CD4-positive, alpha-beta T cell treated with Interleukin-10 for 1 hour (primary cell): ENCODE data around the gene UQCRFS1.
A peak's percentile ranks its signal among the peaks of the same experiment; 100 is the strongest.
"Not testable (repeated sequence)": the region's sequence is repeated elsewhere in the genome, so short reads cannot be mapped to it uniquely, and the experiment has no call there.

ENCODE experiments used
- DNase-seq: peaks from one replicate; pipeline ENCODE4 v3.0.0-alpha.2; 2020

Gene UQCRFS1

DNA sequence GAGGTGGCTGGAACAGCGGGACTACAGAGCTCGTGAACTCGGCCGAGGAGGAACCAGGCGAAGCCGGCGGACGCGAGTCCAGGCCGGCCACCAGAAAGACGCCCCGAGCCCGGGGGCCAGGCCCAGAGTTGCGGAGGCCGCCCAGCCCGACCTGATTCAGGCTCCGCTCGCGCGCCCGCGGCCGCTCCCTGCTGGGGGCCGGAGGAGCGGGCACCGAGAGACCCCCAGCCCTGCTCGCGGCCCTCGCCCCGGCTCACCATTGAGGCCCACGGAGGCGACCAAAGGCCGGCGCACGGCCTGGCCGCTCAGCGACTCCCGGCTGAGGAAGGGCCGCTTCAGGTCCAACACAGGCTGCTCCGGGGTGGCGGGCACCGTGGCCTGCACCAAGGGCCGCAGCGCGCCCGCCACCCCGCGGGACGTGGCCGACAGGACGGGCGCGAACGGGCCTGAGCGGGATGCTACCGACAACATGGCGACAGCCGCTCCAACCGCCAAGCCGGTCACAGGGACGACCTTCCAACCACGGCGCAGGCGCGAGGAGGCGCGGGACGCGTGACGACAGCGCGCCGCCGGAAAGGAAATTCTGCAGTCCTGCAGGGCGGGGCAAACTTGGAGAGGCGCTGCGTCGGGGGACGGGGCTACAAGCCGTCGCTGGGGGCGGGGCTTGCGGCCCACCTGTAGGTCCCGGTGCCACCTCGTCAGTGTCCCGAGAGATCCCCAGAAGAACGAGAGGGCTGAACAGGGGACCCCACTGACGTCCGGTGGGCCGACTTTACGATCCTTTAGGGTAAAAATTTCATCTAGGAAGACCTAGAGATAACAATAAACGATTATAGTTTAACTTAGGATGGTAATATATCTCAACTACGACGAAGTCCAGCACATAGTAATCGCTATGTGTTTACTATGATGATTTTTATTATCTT lies at the start of gene UQCRFS1:
UQCRFS1 (minus strand) TSS at position 504 of the 926 bp plus-strand sequence; CDS start at position 471, 33 bp downstream.
- DNase-seq = peak; percentile 96

- DNase-seq = no peak
Observed at GRCh38 chr19:29262085-29262484, 49.1 kb upstream of the UQCRFS1 start.

DNA sequence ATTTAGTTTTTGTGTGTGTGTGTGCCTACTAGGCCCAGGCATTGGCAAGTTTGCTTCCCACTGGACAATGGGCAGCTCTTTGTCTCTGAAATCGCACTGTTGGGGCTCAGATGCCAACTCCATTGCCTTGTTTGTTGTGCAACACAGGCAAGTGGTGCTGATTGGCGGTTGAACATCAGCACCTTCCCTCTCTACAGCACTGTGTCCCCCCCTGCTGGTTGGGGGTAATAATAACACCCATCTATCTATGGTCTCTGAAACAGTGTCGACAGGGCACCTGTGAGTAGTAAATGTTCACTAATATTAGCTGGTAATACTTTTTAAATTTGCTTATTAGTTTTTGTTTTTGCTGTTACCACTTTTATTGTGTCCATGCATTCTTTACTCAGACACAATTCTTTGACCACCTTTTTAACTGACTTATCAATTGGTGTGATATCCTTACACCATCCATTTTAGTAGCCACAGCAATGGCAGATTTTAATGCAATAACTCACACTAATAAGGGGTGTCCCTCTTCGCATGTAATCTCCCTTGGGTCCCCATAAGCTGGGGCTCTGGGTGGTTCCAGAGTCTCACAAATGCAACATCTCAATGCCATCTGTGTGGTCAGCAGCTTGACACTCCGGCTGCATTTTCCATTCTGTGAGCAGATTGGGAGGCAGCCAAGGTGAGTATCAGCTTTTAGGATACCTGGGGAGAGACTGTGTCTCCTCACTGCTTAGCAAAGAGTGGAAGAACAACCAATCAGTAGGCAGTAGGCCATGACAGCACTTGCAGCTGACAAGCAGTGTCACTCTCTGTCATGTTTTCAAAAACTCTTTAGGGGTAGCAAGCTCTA lies 47.7 kb upstream of the UQCRFS1 start:
- peak; percentile 30 for DNase-seq

DNA sequence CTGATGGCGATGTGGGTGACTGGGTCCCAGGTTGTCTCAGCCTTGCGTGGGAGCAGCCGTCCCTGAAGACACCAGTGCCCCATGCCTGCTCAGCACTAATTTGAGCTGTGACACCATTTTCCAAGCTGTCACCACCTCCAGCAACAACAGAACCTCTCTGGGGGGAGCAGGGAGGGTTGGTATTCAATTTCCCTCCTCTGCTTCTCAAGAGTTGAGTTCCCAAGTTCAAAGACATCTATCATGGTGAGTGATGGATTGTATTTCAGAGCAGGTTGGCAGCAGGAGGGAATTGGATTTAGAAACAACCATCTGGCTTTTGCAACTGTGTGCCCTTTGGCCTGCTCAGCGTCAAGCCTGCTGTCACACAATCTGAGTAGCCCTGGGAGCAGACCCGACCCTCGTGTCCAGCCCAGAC lies 46.9 kb upstream of the UQCRFS1 start:
- no peak for DNase-seq

DNA sequence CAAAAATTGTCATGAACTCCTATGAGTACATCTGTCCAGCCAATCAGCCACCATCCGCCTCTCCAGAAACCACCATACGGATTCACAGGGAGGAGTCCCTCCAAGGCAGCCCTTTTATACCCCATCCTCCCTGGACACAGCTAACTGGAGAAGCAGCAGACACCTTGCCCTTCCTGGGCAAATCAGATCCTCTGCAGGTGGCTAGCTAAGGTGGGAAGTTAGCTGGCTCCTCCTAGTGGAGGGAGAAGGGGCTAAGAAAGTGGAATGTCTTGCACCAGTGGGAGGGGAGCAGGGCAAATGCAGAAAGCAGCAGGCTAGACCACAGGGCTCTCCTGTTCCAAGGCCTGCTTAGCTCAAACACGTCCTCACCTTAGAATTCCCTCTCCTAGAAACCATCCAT lies 46.2 kb upstream of the UQCRFS1 start:
- DNase-seq = no peak

DNA sequence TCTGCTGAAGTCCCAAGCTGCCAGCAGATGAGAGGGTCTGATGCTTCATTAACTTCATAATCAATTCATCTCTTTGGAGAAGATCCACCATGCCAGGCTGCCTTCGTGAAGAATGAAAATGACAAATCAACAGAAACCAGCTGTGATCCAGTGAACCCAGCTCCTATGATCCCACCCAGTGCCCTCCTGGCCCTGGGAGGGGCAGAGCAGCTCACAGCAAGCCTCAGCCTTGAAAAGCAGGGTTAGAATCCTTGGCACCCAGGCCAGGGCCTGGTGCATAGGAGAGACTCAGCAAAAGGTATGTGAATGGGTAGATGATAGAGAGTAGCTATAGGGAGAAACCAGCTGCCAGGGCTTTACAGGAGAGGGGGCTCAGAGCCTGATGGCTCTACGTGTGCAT lies 43.6 kb upstream of the UQCRFS1 start:
- DNase-seq = no peak

GRCh38 chr19:29255912-29256311 lies 43.0 kb upstream of the UQCRFS1 start:
- no peak for DNase-seq

DNA sequence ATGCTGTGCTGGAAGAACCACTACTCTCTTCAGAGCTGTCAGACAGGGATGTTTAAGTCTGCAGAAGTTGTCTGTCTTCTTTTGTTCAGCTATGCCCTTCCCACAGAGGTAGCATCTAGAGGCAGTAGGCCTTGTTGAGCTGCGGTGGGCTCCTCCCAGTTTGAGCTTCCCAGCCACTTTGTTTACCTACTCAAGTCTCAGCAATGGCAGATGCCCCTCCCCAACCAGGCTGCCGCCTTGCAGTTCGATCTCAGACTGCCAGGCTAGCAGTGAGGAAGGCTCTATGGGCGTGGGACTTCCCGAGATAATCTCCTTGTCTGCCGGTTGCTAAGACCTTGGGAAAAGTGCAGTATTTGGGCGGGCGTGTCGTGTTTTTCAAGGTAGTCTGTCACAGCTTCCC lies 42.1 kb upstream of the UQCRFS1 start:
- DNase-seq = no peak

DNA sequence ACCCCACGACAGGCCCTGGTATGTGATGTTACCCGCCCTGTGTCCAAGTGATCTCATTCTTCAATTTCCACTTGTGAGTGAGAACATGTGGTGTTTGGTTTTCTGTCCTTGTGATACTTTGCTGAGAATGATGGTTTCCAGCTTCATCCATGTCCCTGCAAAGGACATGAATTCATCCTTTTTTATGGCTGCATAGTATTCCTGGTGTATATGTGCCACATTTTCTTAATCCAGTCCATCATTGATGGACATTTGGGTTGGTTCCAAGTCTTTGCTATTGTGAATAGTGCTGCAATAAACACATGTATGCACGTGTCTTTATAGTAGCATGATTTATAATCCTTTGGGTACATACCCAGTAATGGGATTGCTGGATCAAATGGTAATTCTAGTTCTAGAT lies 36.8 kb upstream of the UQCRFS1 start:
- not testable (repeated sequence) for DNase-seq

- no peak for DNase-seq
Observed at GRCh38 chr19:29248332-29248844, 35.4 kb upstream of the UQCRFS1 start.

DNA sequence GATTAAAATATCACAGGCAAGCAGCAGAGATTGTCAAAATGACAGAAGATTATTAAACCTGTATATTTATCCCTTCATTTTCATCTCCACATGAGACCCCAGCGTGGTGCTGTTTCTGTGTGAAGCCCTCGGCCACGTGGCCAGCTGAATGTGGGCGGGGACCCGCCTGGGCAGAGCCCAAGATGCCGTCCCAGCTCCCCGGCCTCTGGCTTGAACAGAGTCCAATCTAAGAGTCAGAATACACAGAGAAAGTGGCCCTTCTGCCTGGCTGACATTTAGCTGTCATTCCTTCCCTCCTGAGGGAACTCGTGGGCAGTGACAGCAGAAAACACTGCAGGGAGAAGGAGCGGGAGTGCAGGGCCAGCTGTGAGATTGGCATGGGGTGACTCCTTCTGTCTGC lies 34.9 kb upstream of the UQCRFS1 start:
- no peak for DNase-seq

DNA sequence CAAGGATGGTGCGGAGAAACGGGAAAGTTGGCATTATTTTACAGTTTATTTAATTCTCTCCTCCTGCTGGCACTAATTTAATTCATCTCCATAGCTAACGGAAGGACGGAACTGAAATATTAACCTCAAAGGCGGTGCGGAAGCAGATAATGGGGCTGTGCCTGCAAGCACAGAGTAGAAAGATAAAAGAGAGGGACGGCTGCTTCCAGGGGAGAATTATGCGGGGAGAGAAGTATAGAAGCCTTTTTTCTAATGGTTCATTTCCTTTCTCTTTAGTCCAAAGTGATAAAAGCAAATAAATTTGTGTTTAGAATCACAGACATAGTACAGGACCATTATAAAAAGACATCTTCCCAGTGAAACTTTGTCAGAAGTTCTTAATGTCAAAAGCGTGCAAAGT lies 34.5 kb upstream of the UQCRFS1 start:
- no peak for DNase-seq

DNA sequence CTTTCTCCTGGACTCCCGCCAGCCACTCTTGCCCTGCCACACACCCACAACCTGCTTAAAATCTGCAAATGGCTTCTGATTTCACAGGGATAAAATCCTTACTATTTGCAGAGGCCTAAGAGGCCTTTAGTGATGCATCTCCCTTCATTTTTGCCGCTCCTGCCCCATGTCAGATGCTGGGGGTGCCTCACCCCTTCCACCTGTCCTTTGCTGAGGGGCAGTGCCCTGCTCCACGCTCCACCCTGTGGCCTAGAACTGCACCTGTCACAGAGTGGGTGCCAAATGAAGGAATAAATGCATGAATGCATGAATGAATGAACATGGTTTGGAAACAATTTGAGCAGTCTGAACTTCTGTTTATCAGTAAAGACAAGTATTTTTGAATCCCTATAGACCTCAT lies 34.1 kb upstream of the UQCRFS1 start:
- no peak for DNase-seq

GRCh38 chr19:29245215-29245614 lies 32.3 kb upstream of the UQCRFS1 start:
- DNase-seq = no peak

- no peak for DNase-seq
Observed at GRCh38 chr19:29241324-29241723, 28.4 kb upstream of the UQCRFS1 start.

DNA sequence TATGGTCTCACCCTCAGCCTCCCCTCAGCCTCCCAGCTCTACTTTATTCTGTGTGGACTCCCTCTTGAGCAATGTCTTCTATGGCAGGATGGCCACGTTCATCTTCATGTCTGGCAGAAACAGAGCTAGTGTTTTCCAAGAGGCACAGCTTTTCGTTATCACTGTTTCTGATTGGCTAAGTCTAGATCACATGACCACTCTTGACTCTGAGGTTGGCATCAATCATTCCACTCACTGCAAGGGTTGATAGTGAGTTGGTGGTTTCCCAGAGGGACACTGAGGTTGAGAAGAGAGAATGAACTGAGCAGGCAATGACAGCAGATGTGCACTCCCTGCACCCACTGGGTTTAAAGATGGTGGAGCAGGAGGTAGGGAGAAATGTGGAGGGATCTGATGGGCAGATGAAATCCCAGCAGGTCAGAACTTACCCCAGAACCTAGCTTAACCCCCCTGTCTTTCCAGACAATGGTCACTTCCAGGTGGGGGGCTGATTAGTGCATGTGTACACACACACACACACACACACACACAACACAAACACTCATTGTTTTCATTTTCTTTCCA lies 26.3 kb upstream of the UQCRFS1 start:
- DNase-seq = no peak

DNA sequence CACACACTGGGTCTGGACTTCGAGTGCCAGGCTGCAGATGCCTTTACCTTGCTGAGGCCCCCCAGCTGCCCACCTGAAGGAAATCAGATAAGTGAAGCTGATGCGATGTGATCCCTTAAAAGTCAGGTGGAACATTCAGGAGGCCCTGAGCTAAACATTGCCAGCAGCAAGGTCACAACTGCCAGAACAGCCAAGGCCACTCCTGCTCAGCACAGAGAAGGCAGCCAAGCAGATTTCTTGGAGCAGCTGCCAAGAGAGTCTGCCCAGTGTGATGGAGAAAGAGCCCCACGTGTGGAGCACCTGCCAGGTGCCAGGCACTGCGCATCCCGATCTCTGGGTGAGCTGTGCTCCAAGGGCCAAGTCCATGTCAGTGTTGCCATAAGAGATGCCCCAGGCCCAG lies 20.6 kb upstream of the UQCRFS1 start:
- no peak for DNase-seq

DNA sequence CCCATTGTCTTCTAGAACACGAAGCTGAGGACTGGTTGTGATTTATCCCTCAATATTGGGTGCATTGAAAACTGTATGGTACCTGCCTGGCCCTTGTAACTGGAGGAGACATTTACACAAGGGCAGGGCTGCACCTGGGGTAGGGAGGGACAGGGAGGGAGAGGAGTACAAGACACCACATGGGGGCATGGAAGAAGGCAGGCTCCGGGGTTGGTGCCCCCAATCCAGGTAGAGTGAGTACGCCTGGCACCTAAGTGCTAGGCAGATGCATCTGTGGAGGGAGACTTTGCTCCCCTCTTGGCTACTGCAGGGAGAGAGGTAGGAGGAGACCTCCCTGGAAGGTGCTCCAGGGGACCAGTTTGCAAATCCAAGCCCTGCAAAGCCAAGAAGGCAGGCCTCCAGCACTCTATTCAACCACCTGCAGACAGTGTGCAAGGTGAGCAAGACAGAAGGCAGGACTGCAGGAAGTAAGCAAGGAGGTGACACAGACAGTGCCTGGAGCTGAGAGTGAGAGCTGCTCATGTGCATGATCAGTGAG lies 19.4 kb upstream of the UQCRFS1 start:
- DNase-seq = no peak

- DNase-seq = not testable (repeated sequence)
Observed at GRCh38 chr19:29231306-29231705, 18.4 kb upstream of the UQCRFS1 start.

GRCh38 chr19:29217616-29218015 lies 4.7 kb upstream of the UQCRFS1 start:
- DNase-seq = no peak

- DNase-seq = no peak
Observed at GRCh38 chr19:29216021-29216420, 3.1 kb upstream of the UQCRFS1 start.

DNA sequence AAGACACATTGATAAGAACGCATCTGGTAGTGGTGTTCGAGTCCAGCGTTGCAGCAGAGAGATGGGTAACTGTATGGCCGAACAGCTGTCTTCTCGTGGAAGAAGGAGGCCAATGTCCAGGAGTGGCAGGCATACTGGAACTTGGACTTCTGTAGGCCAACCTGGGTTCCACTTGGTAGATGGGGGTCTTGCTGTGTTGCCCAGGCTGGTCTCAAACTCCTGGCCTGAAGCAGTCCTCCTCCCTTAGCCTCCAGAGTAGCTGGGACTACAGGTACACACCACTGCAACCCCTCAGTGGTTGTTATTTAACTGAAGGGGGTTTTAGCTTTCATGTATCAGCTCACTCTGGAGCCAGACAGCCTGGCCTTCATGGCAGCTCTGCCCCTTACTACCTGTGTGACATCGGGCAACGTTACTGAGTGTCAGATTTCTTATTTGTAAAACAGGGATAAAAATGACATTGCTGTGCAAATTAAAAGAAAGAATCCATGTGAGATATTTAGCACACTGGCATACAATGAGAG lies 2.4 kb upstream of the UQCRFS1 start:
- no peak for DNase-seq

- no peak for DNase-seq
Observed at GRCh38 chr19:29214411-29214810, 1.5 kb upstream of the UQCRFS1 start.
